GM19240 (cell line): Measurements from ENCODE around the gene DOK5.

Source experiments
- DNase-seq: peaks from one replicate; pipeline ENCODE4 v3.0.0; 2011; ENCODE audit warnings: low spot score; ENCODE audit not compliant: insufficient read length

Gene DOK5

DNA sequence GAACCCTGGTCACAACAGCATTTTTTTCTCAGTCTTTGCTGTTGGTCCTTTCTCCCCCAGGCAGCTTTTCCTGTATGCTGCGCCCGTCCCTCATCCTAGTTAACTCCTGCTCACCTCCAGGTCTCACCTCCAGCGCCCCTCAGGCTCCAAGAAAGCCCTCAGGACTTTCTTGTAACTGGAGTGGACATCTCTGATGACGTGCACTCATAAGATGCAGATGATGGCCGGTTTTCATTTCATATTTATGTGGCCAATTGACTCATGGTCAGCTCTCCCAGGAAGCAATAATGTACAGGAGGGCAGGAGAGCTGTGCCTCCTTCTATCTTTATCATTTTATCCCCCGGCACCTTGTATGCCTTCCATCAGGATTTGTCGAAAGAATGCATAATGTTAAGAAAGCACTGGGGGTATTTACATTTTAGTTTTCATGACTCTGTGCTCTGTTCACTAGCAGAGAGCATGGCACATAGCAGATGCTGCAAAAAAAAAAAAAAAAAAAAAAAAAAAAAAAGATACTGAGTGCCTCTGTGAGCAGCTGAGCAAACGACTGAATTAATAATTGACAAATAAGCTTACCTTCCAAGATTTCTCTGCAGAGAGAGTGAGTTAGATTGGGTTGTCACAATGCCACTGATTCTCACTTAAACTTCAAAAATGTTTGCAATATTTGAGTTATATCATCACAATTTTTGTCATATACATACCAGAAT is 170.2 kb downstream of the DOK5 start:
- no peak for DNase-seq

DNA sequence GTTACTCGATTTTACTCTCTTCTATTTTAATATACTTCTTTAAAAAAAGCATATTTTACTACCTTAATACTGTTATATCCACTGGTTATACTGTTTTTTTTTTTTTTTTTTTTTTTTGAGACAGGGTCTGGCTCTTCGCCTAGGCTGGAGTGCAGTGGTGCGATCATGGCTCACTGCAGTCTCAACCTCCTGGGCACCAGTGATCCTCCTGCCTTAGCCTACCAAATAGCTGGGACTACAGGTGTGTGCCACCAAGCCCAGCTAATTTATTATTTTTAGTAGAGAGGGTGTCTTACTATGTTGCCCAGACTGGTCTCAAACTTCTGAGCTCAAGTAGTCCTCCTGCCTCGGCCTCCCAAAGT is 170.7 kb downstream of the DOK5 start:
- no peak for DNase-seq

DNA sequence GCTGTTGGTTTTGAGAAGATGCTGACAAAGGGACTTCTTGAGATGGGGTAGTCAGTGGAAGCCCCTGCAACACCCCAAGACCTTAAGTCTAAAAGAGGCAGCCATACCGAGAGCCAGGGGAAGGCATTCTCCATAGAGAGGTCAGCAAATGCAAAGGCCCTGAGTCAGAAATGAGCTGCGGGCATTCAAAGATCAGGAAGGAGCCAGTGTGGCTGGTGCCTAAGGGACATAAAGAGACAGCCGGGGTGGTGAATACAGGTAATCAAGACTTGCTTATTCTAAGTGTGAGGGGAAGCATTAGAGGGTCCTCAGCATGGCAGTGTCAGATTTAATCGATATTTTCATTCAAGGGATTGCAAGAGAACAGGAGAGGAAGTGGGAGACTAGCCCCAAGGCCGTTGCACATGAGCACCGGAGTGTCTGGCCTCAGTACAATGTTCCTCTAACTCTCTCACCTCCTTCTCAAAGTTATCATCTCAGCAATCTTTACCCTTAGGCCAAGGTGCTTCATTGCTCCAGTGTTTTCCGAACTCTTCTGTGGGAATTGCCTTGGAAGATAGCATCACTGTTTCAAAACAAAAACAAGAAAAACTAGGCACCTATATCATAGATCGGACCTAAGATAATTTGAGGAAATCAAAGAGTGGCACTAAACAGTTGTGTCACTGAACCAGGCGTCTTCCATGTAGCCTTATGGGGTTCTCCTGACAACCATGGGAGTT is 173.2 kb downstream of the DOK5 start:
- no peak for DNase-seq

DNA sequence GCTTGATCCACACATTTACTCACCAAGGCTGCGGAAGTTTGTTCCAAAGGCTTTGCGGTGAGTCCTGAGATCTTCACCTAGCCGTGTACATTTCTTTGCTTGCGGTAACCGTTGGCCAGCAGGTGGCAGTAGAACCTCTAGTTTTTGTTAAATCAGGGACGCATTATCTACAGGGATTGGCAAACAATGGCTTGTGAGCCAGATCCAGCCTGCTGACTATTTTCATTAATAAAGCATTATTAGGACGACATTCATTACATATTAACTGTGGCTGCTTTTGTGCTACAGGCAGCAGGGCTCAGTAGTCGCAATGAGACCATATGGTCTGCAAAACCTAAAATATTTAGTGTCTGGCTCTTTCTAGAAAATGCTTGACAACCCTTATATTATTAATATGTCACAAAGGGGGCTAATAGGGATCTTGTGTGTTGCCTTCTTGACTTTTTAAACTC is 174.1 kb downstream of the DOK5 start:
- DNase-seq, result peak; percentile 17

DNA sequence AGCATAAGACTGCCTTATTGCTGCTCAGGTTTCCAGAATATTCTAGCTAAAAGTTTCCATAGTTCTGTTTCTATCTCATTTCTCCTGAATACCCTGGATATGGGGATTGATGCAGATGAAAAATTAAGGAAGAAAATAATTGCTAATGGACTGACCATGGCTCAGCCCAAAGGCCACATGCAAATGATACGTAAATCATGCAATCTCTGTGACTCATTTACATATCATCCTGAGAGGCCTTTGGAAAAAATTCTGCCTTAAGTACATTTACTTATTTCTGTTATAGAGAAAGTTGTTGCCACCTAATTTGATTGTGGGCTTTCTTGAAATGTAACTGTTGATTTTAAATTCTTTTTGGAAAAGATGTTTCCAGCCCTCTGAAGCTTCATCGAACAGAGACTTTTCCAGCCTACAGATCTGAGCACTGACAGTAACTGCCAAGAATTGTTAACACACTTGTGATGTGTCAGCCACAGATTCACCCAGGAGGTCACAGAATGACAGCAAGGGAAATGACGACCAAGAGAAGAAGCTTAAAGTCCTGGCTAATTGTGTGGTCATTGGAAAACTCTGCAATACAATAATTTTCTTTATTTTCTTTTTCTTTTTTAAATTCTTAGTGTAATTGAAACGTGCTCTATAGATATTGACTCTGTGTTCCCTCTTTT is 174.8 kb downstream of the DOK5 start:
- no peak for DNase-seq

DNA sequence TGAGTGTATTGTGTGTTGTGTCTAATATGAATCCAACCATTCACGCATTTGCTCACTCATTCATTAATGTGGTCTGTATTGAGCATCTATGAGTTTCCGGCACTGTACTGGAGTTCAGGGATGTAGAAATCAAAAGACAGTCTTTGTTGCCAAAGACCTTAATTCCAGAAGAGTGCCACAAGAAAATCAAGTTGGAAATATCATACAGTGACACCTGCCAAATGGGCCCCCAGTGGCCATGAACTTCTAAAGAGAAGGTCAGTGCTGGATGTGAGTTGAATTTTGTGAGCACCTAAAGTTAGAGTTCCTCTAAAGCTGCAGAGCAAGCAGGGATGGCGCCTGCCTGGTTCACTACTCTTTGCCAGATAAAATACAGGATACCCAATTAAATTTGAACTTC is 175.9 kb downstream of the DOK5 start:
- DNase-seq, result no peak

DNA sequence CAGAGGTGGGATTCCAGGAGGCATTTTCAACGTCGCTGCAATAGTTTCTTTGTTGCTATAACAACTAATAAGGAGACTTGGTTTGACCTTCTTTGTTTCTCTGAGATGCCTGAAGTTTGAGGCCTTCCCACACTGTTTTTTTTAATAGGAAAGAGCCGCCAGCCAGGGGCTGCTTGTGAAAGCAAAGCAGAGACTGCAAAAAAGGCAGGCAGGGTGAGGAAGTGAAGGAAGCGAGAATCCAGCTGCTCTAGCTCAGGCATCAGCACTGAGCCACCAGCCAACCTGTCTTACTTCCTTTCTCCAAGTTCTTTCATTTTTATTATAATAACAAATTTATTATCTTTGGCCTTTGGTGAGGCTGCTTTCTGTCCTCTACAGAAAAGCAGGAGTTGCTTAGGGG is 179.1 kb downstream of the DOK5 start:
- no peak for DNase-seq

DNA sequence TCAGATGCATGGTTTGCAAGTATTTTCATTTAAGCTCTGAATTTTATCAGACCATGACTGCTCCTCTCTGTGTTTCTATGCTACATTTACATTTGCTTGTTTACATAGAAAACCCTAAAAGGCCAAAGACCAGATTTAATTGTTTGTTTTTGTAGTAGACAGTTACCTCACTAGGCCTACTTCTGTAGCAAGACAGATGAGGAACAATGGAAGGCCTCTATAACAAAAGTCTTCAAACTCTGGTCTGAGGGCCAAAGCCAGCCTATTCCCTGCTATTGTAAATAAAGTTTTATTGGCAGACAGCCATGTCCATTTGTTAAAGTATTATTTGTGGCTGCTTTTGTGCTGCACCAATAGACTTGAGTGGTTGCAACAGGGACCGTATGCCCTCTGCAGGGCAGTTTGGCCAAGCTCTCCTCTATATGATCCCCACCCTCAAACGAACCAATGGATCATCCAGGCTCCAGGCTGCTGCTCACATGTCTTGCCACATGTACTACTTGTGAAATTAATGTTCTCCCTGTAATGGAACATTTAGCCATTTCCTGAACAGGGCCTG is 182.0 kb downstream of the DOK5 start:
- no peak for DNase-seq

DNA sequence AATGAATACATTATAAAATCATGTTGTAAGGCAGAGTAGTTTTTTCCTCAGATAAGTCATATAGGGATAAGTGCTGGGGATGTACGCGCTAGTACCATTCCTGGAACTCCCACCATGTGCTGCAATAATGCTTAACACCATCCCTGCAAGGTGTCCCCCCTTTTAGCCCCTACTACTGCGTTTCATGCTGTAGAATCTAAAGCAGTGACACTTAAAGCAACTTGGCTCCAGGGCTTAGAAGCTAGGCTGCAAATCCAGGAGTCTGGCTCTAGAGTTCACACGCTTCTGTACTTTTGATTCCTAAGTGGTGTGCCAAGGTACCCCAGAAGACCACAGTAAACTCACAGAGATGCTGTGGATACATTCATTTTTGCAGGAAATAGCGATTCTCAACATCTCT is 183.1 kb downstream of the DOK5 start:
- DNase-seq, result no peak

DNA sequence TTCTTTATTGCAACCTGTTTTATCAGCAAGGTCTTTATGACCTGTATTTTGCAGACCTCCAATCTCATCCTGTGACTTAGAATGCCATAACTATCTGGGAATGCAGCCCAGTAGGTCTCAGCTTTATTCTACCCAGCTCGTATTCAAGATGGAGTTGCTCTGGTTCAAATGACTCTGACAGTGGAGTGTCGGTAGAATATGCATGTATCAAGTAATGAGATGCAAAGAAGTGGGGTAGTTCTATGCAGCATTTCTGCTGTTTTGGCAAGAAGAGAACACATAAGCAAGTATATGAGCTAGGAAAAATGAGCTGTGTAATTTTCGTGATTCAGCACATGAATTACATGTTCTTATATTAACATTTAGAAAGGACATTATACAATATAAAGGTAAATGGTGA is 185.9 kb downstream of the DOK5 start:
- DNase-seq, result no peak

DNA sequence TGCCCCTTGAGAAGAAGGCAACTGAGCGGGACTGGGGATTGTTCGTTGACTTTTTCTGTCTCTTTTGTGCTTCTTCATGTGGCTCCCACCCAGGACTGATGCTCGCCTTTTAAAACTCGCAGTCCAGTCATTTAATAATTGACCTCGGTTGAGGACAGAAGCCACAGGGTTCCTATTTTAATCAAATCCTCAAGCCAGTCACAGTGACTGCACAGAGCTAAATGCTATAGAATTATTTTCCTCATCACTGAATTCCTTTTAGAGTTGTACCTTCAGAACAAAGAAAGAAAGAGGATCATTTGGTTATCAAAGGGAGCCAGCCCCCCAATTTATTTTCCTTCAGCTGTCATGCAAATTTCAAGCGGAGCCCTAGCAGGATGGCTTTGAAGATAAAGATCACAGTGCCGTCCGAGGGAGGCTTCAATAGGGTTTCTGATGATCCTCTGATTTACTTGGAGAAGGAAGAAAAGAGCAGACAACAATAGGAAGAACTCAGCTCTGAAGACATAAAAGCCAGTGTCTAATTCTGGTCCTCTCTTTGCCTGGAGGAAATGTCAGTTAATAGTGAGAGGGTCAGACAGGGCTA is 186.6 kb downstream of the DOK5 start:
- DNase-seq, result no peak

DNA sequence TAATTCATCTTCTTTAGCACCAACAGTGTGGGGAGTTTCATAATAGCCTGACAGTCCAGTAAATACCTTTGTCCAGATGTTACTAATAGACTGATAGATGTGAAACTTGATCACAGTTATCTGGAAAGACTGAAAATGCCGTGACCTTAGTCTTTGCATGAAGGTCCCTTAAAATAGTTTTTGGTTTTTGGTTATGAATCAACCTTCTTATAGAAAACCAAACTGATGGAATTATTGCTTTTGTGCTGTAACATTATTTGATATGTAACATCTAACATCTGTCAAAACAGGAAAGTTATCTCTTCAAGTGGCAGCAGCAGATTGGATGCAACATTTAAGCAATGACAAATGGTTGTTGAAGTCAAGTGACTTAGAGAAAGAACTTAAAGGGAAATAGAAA is 190.4 kb downstream of the DOK5 start:
- no peak for DNase-seq

DNA sequence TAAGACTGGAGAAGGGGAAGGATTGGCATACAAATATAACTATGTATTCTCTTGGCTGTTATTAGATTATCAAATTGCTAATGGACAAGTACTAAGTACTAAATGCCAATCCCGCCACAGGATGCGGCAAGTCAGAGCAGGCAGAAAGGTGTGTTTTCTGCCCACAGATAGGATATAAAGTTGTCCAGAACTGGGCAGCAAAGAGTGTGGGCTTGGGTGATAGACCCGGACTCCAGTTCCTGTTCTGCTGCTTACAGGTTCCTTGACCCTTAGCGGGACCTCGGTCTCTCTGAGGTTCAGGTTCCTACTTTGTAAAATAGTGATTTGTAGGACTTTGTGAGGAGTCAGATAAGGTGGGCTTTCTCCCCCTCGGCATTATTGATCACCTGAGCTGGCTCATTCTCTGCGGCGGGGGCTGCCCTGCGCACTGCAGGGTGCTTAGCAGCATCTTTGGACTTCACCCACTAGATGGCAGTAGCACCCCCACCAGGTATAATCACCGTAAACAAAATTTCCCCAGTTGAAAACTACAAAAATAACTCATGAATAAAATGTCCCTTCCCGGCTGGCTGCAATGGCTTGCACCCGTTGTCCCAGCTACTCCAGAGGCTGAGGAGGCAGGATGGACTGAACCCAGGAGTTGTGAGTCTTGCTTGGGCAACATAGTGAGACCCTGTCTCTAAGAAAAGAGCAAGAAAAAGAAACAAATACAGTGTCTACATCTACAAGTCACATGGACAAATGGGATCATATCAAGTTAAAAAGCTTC is 193.1 kb downstream of the DOK5 start:
- DNase-seq, result no peak

DNA sequence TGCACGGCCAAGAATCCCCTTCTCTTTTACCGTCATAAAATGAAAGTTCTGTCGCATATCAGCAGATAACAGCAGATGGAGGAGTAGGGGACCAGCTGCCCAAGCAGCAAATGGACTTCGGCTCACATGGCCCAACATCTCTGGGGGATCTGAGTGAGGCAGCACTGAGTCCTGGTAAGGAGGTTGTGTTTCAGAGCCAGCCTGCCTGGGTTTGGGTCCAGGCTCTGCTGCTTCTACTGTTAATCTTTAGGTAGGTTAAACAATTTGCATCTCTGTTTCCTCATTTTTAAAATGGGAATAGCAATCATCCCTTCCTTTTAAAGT is 193.6 kb downstream of the DOK5 start:
- no peak for DNase-seq

DNA sequence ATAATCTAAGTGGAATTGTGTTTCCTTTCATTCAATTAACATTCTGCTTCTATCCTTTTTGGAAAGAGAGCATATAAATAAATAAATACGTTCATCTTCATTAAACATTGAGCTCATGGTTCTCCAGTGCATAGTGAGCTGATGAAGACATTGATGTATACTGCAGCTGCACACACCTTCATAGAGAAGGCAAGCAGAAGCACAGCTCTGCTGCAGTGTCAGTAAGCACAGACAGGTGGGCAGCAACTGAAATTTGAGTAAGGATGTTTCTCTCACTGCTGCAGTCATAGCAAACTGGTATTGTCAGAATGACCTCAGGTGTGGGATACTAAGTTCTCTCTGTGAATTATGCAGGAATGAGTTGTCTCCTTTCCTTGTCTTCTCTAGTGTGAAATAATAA is 202.9 kb downstream of the DOK5 start:
- DNase-seq, result no peak

DNA sequence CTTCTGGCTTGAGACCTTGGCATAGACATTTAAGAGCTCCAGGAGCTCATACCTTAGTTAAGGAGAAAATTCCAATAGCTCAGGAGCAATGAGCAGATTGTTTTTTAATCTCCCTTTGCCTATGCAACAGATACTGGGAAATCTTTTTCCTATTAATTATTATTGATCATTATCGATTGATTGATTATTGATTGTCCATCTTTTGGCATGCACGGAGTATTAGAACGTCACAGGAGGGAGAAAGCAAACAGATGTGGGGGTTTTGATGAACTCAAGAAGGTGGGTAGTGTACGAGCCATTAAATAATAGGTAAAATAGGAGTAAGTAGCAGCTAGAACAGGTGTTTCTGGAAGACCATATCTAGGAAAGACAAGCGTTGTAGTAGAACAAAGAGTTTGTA is 205.0 kb downstream of the DOK5 start:
- DNase-seq, result no peak

DNA sequence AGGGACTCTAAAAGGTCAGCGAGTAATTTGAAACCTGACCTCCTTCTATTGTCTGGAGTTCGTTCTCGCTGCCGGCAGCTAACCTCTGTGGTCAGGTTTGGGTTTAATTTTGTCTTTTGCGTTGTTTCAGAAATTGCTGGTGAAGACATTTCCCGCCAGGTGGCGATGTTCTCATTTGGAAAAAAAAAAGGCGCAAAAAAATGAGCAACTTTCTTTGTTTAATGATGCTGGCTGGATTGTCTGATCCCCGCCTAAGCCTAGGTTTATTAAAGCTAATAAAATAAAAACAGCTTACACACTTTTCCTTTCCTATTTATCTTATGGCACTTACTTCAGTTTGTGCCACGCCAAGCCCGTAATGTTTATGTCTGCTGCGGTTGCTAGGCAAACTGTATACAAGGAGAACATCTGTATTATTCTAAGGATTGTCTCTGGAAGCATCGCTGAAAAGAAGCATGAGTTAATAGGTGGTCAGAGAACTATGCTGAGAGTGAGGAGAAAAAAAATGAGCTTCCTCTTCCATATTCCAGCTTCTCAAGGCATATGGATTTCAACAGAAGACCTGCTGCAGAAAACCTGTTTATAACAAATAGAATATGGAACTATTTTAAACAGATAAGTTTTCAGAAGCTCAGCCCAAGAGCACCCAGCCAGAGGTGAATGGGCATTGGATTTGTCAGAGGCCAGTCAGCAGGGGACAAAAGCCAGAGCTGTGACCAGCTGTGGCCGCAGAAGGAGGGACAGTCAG is 205.7 kb downstream of the DOK5 start:
- no peak for DNase-seq

DNA sequence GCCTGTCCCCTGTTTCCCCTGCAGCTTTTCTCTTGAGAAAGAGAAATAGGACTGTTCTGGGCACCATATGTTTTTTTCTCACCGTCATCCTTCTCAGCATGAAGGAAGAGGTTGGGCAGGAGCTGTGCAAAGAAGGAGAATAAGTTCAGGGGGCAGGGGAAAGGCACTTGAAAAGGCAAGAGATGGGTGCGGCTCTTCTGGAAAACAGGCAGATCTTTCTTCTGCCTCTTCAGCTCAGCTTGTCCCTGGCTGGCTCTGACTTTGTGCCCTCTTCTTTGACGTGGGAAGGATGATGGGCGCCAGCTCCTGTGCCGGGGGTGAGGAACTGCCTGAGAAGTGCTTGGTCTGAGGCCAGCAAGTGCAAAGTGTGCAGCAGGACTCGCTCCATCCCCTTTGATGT is 206.5 kb downstream of the DOK5 start:
- no peak for DNase-seq

DNA sequence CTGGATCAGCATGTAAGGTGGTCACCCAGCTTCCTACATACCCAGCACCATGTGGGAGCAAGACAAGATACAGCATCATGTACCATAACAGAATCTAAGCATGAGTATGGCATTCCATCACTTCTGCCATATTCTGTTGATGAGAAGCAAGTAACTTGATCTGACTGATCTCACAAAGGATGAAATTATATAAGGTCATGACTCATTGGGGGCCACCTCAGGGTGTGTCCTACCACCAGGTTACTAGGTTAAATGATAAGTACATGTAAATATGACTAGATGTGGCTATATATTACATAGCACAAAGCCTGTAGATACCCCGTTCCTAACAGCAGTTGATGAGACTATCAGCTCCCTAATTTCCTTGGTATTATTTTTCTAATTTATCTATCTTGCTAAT is 213.1 kb downstream of the DOK5 start:
- no peak for DNase-seq

DNA sequence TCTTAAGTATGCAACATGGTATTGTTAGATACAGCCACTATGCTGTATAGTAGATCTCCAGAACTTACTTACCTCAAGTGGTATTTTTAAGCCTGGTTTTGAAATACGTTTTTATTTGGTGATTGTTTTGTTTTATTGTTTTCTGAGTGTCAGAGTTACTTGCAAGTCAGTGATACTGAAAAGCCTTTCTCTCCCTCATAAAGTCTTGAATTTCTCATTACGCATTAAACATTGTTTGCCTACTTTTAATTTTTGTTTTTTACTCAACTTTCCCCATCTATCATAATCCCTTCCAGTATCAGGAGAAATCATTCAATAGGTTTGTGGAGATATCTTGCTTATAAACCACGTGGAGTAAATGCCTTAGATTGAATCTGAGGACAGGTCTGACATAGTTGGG is 214.9 kb downstream of the DOK5 start:
- no peak for DNase-seq

DNA sequence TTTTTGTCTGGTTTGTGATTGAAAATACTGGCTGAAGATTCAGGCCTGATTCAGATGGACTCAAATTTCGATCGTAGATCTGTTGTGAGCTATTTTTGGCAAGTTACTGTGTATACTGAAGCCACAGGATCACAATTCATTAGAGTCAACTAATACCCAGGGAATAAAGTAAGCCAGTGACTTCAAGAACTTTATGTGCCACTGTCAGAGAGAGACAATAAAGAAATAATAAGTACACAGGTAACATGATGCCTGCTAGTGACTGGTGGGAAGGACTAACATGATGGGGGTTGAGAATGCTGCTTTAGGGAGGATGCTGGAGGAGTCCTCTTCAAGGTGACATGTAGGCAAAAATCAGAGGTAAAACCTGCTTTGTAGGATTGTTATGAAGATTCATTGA is 215.9 kb downstream of the DOK5 start:
- DNase-seq, result no peak
